ENCODE data around the gene VSX1.
A peak's percentile ranks its signal among the peaks of the same experiment; 100 is the strongest.

The VSX1 gene

GRCh38 chr20:25064561-25065071, 17.3 kb downstream of the VSX1 start:
- DNase-seq = no peak

GRCh38 chr20:25063981-25064380, 18.0 kb downstream of the VSX1 start:
- no peak for DNase-seq

GRCh38 chr20:25063546-25063945, 18.4 kb downstream of the VSX1 start:
- DNase-seq = no peak

GRCh38 chr20:25062841-25063240, 19.1 kb downstream of the VSX1 start:
- no peak for DNase-seq

- no peak for DNase-seq
These were observed 20.0 kb downstream of the VSX1 start for GRCh38 chr20:25061821-25062530.

- DNase-seq = no peak
These were observed 20.7 kb downstream of the VSX1 start for GRCh38 chr20:25061103-25061799.

GRCh38 chr20:25059866-25060465, 22.0 kb downstream of the VSX1 start:
- no peak for DNase-seq

GRCh38 chr20:25058847-25059810, 22.8 kb downstream of the VSX1 start:
- DNase-seq = no peak

- DNase-seq = peak; percentile 80
These were observed 23.7 kb downstream of the VSX1 start, which contains the start of gene ACSS1 for GRCh38 chr20:25058051-25058846. TSS of gene ACSS1 (minus strand) at chr20:25058139. CDS start at chr20:25058102, 37 bp downstream.

- DNase-seq = peak; percentile 79
These were observed 24.5 kb downstream of the VSX1 start for GRCh38 chr20:25057234-25058050.

- no peak for DNase-seq
These were observed 25.2 kb downstream of the VSX1 start for GRCh38 chr20:25056690-25057233.

GRCh38 chr20:25055711-25056495, 26.0 kb downstream of the VSX1 start:
- DNase-seq = peak; percentile 17

- DNase-seq = no peak
These were observed 26.8 kb downstream of the VSX1 start for GRCh38 chr20:25054995-25055629.

- DNase-seq = no peak
These were observed 27.7 kb downstream of the VSX1 start for GRCh38 chr20:25054096-25054820.

- DNase-seq = no peak
These were observed 28.5 kb downstream of the VSX1 start for GRCh38 chr20:25053255-25054031.

- peak; percentile 15 for DNase-seq
These were observed 29.4 kb downstream of the VSX1 start for GRCh38 chr20:25052255-25053194.

Data from activated CD4-positive, alpha-beta T cell treated with anti-CD3 and anti-CD28 coated beads, Interleukin-10, Interleukin-2, amounts not matched to agents 100 ng/mL and 50 ng/mL, durations not matched to agents 16 hours and 8 hours (primary cell).